PC-3 (cell line): ENCODE results near the gene MXD3. TPM values are rescaled to one million over a fixed set of nuclear protein-coding genes. Genes with fewer than 3 reads are reported as not detected.

Experiments
- ATAC-seq: fragments of 200-7000 bp; cut with Tn5 transposase; 2 replicates; pipeline ENCODE4 v1.9.1; 2020; ENCODE audit warnings: mild to moderate bottlenecking, moderate library complexity
- BruUV-seq: library from RNA; stranded (reverse); fragments of 400-500 nt; replicated peaks from 2 replicates; lab custom pipeline; 2021; lab: Mats Ljungman, UMichigan
- CTCF ChIA-PET: fragments of 300-600 bp; sonication (Branson Sonifier 250); formaldehyde crosslinking; loops from one replicate; lab custom pipeline; 2022; ENCODE audit warnings: antibody characterized with exemption; lab: Charles Lee
- POLR2A ChIA-PET: fragments of 300-600 bp; sonication (Branson Sonifier 250); formaldehyde crosslinking; loops from one replicate; lab custom pipeline; 2022; ENCODE audit warnings: antibody characterized with exemption; ENCODE audit not compliant: unreplicated experiment; lab: Charles Lee
- DNase-seq: peaks from one replicate; pipeline ENCODE4 v3.0.0-alpha.2; 2015
- H2AFZ ChIP-seq: fragments of 300-600 bp; sonication (generic); 2 replicates; pipeline ENCODE4 v1.6.0; 2016; ENCODE audit warnings: antibody characterized with exemption, low read length
- H3F3A ChIP-seq: fragments of 300-600 bp; sonication (generic); one replicate; pipeline ENCODE4 v1.6.0; 2017; ENCODE audit warnings: antibody characterized with exemption, low read length, control low read depth, mild to moderate bottlenecking; ENCODE audit not compliant: unreplicated experiment
- H3K27ac ChIP-seq: fragments of 300-600 bp; sonication (generic); 2 replicates; pipeline ENCODE4 v1.5.1; 2016; ENCODE audit warnings: mild to moderate bottlenecking, low read length
- H3K27me3 ChIP-seq: fragments of 300-600 bp; sonication (generic); 2 replicates; pipeline ENCODE4 v1.6.1; 2016; ENCODE audit warnings: low read length, mixed read lengths
- H3K36me3 ChIP-seq: fragments of 300-600 bp; sonication (generic); 2 replicates; pipeline ENCODE4 v1.6.1; 2016; ENCODE audit warnings: low read depth, mixed run types, low read length, mixed read lengths
- H3K4me1 ChIP-seq: fragments of 300-600 bp; sonication (generic); 2 replicates; pipeline ENCODE4 v1.5.1; 2016; ENCODE audit warnings: low read length; ENCODE audit not compliant: insufficient read depth
- H3K4me2 ChIP-seq: fragments of 300-600 bp; sonication (generic); 2 replicates; pipeline ENCODE4 v1.6.0; 2016; ENCODE audit warnings: low read length
- H3K4me3 ChIP-seq: fragments of 300-600 bp; sonication (generic); 2 replicates; pipeline ENCODE4 v1.5.1; 2016; ENCODE audit warnings: mild to moderate bottlenecking, low read length, mixed read lengths
- H3K79me2 ChIP-seq: fragments of 300-600 bp; sonication (generic); 2 replicates; pipeline ENCODE4 v1.6.1; 2017; ENCODE audit warnings: low read length, mixed read lengths
- H3K9ac ChIP-seq: fragments of 300-600 bp; sonication (generic); 2 replicates; pipeline ENCODE4 v1.6.0; 2016; ENCODE audit warnings: mild to moderate bottlenecking, low read length
- H3K9me2 ChIP-seq: fragments of 300-600 bp; sonication (generic); replicated peaks from 2 replicates; pipeline ENCODE4 v1.6.1; 2016; ENCODE audit warnings: mixed run types, low read length, mixed read lengths
- H3K9me3 ChIP-seq: fragments of 300-600 bp; sonication (generic); 2 replicates; pipeline ENCODE4 v1.6.1; 2016; ENCODE audit warnings: low read length, mixed read lengths
- H4K20me1 ChIP-seq: fragments of 300-600 bp; sonication (generic); 2 replicates; pipeline ENCODE4 v1.6.1; 2016; ENCODE audit warnings: low read length, mixed read lengths
- EZH2 ChIP-seq: fragments of 300-600 bp; sonication (generic); IDR thresholded peaks from one replicate; pipeline ENCODE4 v1.6.1; 2017; ENCODE audit warnings: antibody characterized with exemption, mild to moderate bottlenecking, low read length; ENCODE audit not compliant: unreplicated experiment
- EZH2phosphoT487 ChIP-seq: fragments of 300-600 bp; sonication (generic); IDR thresholded peaks from 2 replicates; pipeline ENCODE4 v1.6.1; 2018; ENCODE audit warnings: mild to moderate bottlenecking, antibody characterized with exemption, low read length, borderline replicate concordance
- intact Hi-C: fragments of 100-400 bp; cut with micrococcal nuclease; formaldehyde crosslinking; loops from 2 replicates; pipeline ENCODE4 v1.9.0; 2023
- total RNA-seq: library from RNA; depleted of rRNA; stranded (reverse); fragments of >200 nt; gene quantifications from 2 replicates; pipeline ENCODE4 v1.2.3, GENCODE V29; 2014
- TF ChIP-seq, protein P1 (sequence below): fragments of 300-600 bp; sonication (generic); conservative IDR thresholded peaks from 2 replicates; pipeline ENCODE4 v1.5.1; 2017; ENCODE audit warnings: antibody characterized with exemption, low read depth, mild to moderate bottlenecking, low read length

Gene MXD3
- total RNA-seq, 1 experiment from 2014 or later = 45.7 TPM

DNA sequence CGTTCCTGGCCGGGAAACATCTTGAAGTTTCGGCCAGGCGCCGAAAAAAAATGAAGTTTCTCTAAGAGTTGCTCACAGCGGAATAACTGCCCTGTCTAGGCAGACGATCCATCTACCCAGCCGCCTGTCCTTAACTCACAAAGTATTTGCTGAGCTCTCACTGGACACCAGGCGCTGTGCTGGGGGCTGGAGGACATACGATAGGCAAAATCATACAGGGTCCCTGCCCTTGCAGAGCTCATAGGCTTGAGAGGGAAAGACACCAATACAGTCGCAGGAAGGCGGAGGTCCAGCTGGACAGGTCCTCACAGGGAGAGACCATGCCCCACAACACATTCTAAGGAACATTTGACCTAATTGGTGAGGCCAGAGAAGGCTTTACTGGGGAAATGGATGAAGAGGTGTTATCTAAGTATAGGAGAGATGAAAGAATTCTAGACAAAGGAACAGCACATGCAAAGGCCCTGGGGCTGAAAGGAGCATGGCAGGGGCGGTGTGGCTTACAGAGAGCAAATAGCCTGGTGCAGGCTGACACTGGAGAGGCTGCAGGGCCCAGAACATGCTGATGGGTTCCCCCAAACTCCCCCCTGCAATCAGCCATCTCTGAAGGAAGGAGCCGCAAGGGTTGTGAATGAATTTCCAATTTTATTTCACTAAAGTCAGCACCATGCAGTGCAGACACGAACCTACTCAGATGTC is 2.0 kb upstream of the MXD3 start:
- Histone ChIP-seq H3K27me3 (no peaks in the 10 kb centered on the region), H3K9me2 (no peaks in the 10 kb centered on the region), H3K36me3 (no peaks in the 10 kb centered on the region; the same call in 1 of the 2 replicates), H3K9ac (no peak overlapping the region), H3K4me3 (no peak overlapping the region; the same call in 1 of the 2 replicates), H3K4me2 (peak overlapping the region; percentile 78), H4K20me1 (no peaks in the 10 kb centered on the region; the same call in 1 of the 2 replicates), H2AFZ (no peak overlapping the region), H3K27ac (no peak overlapping the region), H3K4me1 (peaks cover 22% of the 10 kb centered on the region), H3K9me3 (no peaks in the 10 kb centered on the region), H3K79me2 (peaks cover 28% of the 10 kb centered on the region), H3F3A (no peaks in the 10 kb centered on the region)
- CTCF ChIA-PET = no interaction called here
- ATAC-seq = no peak
- DNase-seq = no peak
- BruUV-seq = no TSS peak
- intact Hi-C loops = no loop called here
- TF ChIP-seq, protein P1, sequence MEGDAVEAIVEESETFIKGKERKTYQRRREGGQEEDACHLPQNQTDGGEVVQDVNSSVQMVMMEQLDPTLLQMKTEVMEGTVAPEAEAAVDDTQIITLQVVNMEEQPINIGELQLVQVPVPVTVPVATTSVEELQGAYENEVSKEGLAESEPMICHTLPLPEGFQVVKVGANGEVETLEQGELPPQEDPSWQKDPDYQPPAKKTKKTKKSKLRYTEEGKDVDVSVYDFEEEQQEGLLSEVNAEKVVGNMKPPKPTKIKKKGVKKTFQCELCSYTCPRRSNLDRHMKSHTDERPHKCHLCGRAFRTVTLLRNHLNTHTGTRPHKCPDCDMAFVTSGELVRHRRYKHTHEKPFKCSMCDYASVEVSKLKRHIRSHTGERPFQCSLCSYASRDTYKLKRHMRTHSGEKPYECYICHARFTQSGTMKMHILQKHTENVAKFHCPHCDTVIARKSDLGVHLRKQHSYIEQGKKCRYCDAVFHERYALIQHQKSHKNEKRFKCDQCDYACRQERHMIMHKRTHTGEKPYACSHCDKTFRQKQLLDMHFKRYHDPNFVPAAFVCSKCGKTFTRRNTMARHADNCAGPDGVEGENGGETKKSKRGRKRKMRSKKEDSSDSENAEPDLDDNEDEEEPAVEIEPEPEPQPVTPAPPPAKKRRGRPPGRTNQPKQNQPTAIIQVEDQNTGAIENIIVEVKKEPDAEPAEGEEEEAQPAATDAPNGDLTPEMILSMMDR = no peak
- TF ChIP-seq EZH2phosphoT487 = no peak
- TF ChIP-seq EZH2 = no peak
- POLR2A ChIA-PET = no interaction called here

DNA sequence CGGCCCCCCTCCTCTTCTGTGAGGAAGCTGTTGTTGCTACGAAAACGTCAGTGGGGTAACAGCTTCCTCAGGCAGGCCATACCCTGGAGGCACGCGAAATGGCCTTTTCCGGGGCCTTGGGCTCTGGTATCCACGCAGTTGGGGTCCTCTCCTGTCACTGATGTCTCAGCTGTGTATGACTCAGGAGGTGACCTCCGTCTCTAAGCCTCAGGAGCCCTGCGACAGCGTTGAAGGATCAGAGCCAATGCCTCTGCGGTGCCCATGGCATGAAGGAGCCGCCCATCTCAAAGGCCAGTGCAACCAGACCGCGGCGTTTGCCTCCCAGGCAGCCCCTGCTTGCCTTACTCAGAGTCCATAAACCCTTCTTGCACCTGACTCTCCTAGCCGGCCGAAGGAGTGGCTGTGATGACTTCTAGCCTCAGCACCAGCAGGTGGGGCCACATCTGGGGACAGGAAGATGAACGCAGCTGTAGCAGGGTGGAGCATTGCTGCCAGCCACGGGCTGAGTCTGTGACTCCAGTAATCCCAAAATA is 1.0 kb upstream of the MXD3 start:
- POLR2A ChIA-PET = interaction anchor here (0.6 kb wide), 1 partner anchor 136 kb away, joined by 4 read pairs; no protein-coding TSS in a partner anchor
- H3K9ac ChIP-seq = peak overlapping the region; percentile 97
- ATAC-seq = peak; percentile 35

More for the DNA sequence above, 1.0 kb upstream of the MXD3 start:
- Histone ChIP-seq H3K4me2 (peak overlapping the region; percentile 78), H3K9me3 (no peaks in the 10 kb centered on the region), H2AFZ (peak overlapping the region; percentile 65), H3K9me2 (no peaks in the 10 kb centered on the region), H3K27me3 (no peaks in the 10 kb centered on the region), H3F3A (no peaks in the 10 kb centered on the region), H3K79me2 (peaks cover 28% of the 10 kb centered on the region), H4K20me1 (no peaks in the 10 kb centered on the region; the same call in 1 of the 2 replicates), H3K27ac (peak overlapping the region; percentile 95), H3K4me3 (peak overlapping the region; percentile 76), H3K4me1 (peaks cover 22% of the 10 kb centered on the region), H3K36me3 (no peaks in the 10 kb centered on the region; the same call in 1 of the 2 replicates)
- BruUV-seq = no TSS peak
- TF ChIP-seq, protein P1 = peak; percentile 49
- no peak for TF ChIP-seq EZH2phosphoT487
- peak; percentile 81 for DNase-seq
- intact Hi-C loops = no loop called here
- CTCF ChIA-PET = interaction anchor here (0.6 kb wide), 3 partner anchors 11 to 194 kb away, joined by 3 read pairs; partner anchors contain the start of gene PDLIM7
